ENCODE results near the gene ALDH3B2.

Gene ALDH3B2

DNA sequence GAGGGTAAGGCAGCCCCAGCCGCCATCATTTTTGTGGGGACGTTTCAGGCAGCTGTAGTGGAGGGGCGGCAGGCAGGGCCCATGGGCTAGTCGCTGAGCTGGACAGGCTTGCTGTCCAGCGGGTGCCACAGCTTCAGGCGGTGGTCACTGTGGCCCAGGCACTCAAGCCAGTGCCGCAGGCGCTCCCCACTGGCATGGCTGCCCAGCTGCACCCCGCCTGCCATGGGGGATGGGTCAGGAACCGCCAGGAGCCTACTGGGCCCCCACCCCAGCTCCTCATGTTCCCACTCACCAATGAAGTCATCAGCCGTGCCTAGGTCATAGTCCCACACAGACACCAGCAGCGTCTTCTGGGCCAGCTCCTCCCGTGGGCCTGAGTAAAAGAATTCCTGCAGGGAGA, 61.7 kb downstream of the ALDH3B2 start:
- DNase-seq = no peak
